ENCODE results near the gene PANX3. TPM values are rescaled to one million over a fixed set of nuclear protein-coding genes. Genes with fewer than 3 reads are reported as not detected.

Gene PANX3
- total and polyA plus RNA-seq, 7 donors, result not detected

GRCh38 chr11:124578761-124579160, 32.5 kb upstream of the PANX3 start:
- Histone ChIP-seq H3K9me3 (no peaks in the 10 kb centered on the region), H3K4me1 (no peaks in the 10 kb centered on the region), H3K27me3 (no peaks in the 10 kb centered on the region), H3K27ac (no peak overlapping the region), H3K4me3 (no peak overlapping the region), H3K36me3 (no peaks in the 10 kb centered on the region)
- no peak for DNase-seq
- intact Hi-C loops (cut with DNase I), result no loop called here
- TF ChIP-seq CTCF (IDR thresholded peaks at IDR 0.05) (no peak), POLR2AphosphoS5 (IDR thresholded peaks at IDR 0.05) (no peak)
- WGBS, 2 donors, result 60 to 71% methylated on average over 4 of the region's 4 CpGs

GRCh38 chr11:124581817-124582216, 29.4 kb upstream of the PANX3 start:
- intact Hi-C loops (cut with DNase I), result no loop called here
- 69 to 81% methylated on average over 6 of the region's 6 CpGs for WGBS, 2 donors
- no peak for DNase-seq

GRCh38 chr11:124582565-124582964, 28.7 kb upstream of the PANX3 start:
- intact Hi-C loops (cut with DNase I), result no loop called here
- Histone ChIP-seq H3K27ac (no peak overlapping the region), H3K4me3 (no peak overlapping the region), H3K36me3 (no peaks in the 10 kb centered on the region), H3K4me1 (no peaks in the 10 kb centered on the region), H3K27me3 (no peaks in the 10 kb centered on the region), H3K9me3 (no peaks in the 10 kb centered on the region)
- no peak for DNase-seq
- TF ChIP-seq POLR2AphosphoS5 (IDR thresholded peaks at IDR 0.05), result no peak
- no peak for TF ChIP-seq CTCF (IDR thresholded peaks at IDR 0.05)
- TF ChIP-seq POLR2A (IDR thresholded peaks at IDR 0.05), result no peak
- no peak for TF ChIP-seq EP300 (IDR thresholded peaks at IDR 0.05)
- WGBS, 2 donors, result 86 to 93% methylated on average over 2 of the region's 2 CpGs

More at GRCh38 chr11:124581817-124582216, 29.4 kb upstream of the PANX3 start:
- Histone ChIP-seq H3K27ac (no peak overlapping the region), H3K36me3 (no peaks in the 10 kb centered on the region), H3K27me3 (no peaks in the 10 kb centered on the region), H3K9me3 (no peaks in the 10 kb centered on the region), H3K4me3 (no peak overlapping the region), H3K4me1 (no peaks in the 10 kb centered on the region)
- no peak for TF ChIP-seq POLR2AphosphoS5 (IDR thresholded peaks at IDR 0.05)
- TF ChIP-seq CTCF (IDR thresholded peaks at IDR 0.05), result no peak
- no peak for TF ChIP-seq POLR2A (IDR thresholded peaks at IDR 0.05)
- TF ChIP-seq EP300 (IDR thresholded peaks at IDR 0.05), result no peak

GRCh38 chr11:124583781-124584180, 27.4 kb upstream of the PANX3 start:
- H3K27me3 ChIP-seq, result no peaks in the 10 kb centered on the region
- intact Hi-C loops (cut with DNase I), result no loop called here
- no peak overlapping the region for H3K27ac ChIP-seq
- TF ChIP-seq EP300 (IDR thresholded peaks at IDR 0.05), result no peak
- no peak for TF ChIP-seq CTCF (IDR thresholded peaks at IDR 0.05)
- no peak for TF ChIP-seq POLR2A (IDR thresholded peaks at IDR 0.05)
- TF ChIP-seq POLR2AphosphoS5 (IDR thresholded peaks at IDR 0.05), result no peak
- H3K4me1 ChIP-seq, result no peaks in the 10 kb centered on the region
- no peaks in the 10 kb centered on the region for H3K36me3 ChIP-seq
- no peak for DNase-seq
- WGBS, 2 donors, result 15 to 54% methylated on average over 8 of the region's 8 CpGs
- no peak overlapping the region for H3K4me3 ChIP-seq
- no peaks in the 10 kb centered on the region for H3K9me3 ChIP-seq

GRCh38 chr11:124584681-124585372, 26.4 kb upstream of the PANX3 start:
- H3K4me3 ChIP-seq, result no peak overlapping the region
- H3K27me3 ChIP-seq, result no peaks in the 10 kb centered on the region
- WGBS, 2 donors, result 24 to 66% methylated on average over 4 of the region's 4 CpGs
- no peaks in the 10 kb centered on the region for H3K9me3 ChIP-seq
- no peak overlapping the region for H3K27ac ChIP-seq
- H3K36me3 ChIP-seq, result no peaks in the 10 kb centered on the region
- H3K4me1 ChIP-seq, result no peaks in the 10 kb centered on the region
- TF ChIP-seq EP300 (IDR thresholded peaks at IDR 0.05) (no peak), CTCF (IDR thresholded peaks at IDR 0.05) (no peak), POLR2A (IDR thresholded peaks at IDR 0.05) (no peak), POLR2AphosphoS5 (IDR thresholded peaks at IDR 0.05) (no peak)
- intact Hi-C loops (cut with DNase I), result loop anchor here (5.0 kb wide), 2 partner anchors 168 to 513 kb away; no protein-coding TSS in a partner anchor
- no peak for DNase-seq

Data from sigmoid colon (tissue), 7 donors.